Breast epithelium (tissue), 3 donors: ENCODE data around the gene TARS1.

Source experiments
- POLR2A ChIP-seq: fragments of 450-650 bp; IDR thresholded peaks from one replicate; pipeline ENCODE4 v1.6.1; 2016; ENCODE audit warnings: antibody characterized with exemption, mild to moderate bottlenecking, moderate library complexity
- TF ChIP-seq, protein P1 (sequence below), 3 donors: fragments of 450-650 bp; IDR thresholded peaks; one replicate each; pipeline ENCODE4 v1.5.1; 2016 to 2017; ENCODE audit warnings: antibody characterized with exemption in 3 of 3, mild to moderate bottlenecking in 3 of 3, moderate library complexity in 3 of 3

DNA sequence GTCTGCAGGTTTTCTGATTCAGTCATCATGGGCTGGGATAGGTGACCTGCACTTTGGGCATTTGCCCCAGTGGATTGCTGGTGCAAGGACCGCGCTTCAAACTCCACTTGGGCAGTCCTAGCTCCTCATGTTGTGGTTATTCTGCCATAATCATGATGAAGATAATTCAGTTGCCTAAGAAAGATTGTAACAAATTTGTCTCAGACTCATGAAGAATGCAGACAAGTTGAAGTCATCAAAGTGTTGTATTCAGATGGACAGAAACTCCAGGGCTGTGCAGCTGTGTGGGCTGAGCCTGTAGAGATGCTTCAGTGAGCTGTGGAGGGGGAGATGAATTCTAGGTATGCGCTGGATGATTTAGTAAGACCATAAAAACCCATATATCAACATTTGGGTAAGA, 38.5 kb downstream of the TARS1 start:
- no peak for TF ChIP-seq POLR2A
- TF ChIP-seq, protein P1, sequence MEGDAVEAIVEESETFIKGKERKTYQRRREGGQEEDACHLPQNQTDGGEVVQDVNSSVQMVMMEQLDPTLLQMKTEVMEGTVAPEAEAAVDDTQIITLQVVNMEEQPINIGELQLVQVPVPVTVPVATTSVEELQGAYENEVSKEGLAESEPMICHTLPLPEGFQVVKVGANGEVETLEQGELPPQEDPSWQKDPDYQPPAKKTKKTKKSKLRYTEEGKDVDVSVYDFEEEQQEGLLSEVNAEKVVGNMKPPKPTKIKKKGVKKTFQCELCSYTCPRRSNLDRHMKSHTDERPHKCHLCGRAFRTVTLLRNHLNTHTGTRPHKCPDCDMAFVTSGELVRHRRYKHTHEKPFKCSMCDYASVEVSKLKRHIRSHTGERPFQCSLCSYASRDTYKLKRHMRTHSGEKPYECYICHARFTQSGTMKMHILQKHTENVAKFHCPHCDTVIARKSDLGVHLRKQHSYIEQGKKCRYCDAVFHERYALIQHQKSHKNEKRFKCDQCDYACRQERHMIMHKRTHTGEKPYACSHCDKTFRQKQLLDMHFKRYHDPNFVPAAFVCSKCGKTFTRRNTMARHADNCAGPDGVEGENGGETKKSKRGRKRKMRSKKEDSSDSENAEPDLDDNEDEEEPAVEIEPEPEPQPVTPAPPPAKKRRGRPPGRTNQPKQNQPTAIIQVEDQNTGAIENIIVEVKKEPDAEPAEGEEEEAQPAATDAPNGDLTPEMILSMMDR (IDR thresholded peaks at IDR 0.05) = no peak
